HK-2 (cell line): ENCODE results near the gene NEU1.
"Not testable (repeated sequence)": the region's sequence is repeated elsewhere in the genome, so short reads cannot be mapped to it uniquely, and the experiment has no call there.

Experiments used
- DNase-seq: peaks from one replicate; pipeline ENCODE4 v3.0.0-alpha.2; 2018; ENCODE audit not compliant: unreplicated experiment

NEU1 gene

DNA sequence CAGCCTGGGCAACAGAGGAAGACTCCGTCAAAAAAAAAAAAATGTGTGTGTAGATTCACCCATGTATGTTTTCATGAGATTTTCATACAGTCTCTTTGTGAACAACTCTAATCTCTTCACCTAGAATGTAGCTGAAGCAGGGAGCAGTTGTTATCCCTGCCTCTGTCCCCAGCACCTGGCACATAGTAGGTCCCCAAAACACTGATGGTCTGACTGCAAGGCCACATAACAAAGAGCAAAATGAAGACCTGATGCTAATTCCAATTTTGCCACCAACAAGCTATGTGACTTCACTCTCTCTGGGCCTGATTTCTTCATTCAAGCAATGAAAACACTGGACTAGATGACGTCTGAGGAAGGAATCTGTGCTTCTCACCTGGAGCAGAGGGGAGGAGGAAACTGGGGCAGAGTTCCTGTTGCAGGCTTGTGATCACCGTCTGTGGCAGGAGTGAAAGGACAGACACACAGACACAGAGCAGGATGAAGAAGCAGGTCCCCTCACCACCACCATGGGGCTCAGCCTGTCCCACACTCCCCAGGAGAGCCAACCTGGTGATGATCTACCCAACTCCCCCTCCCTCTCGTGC, 11.6 kb upstream of the NEU1 start:
- DNase-seq, result no peak

DNA sequence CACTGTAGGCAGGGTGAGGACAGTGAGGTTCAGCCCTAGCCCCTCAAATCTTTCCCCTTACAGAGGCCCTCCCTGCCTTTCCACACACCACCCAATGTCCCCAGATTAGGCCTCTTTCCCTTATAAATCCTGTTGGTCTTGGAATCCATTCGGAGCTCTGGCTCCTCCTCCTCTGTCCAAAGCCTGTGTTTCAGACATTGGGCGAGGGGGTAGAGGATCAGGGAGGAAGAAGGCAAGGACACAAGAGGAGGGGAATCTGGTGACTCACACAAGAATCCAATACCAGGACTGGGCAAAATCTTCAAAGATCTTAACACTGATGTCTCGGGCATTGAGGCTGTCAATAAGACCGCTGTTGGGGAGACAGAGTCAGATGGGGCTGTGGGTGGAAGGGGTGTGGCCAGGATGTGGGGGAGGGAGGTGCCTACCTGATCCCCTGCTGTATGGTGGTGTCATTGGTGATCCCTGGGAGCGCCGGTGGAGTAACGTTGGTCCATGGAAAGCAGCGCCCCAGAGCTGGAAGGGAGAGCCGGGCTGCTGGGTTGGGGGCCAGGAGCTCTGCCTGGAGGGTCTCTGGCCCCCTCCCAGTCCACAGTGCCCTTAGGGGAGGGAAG, 8.5 kb upstream of the NEU1 start:
- no peak for DNase-seq

DNA sequence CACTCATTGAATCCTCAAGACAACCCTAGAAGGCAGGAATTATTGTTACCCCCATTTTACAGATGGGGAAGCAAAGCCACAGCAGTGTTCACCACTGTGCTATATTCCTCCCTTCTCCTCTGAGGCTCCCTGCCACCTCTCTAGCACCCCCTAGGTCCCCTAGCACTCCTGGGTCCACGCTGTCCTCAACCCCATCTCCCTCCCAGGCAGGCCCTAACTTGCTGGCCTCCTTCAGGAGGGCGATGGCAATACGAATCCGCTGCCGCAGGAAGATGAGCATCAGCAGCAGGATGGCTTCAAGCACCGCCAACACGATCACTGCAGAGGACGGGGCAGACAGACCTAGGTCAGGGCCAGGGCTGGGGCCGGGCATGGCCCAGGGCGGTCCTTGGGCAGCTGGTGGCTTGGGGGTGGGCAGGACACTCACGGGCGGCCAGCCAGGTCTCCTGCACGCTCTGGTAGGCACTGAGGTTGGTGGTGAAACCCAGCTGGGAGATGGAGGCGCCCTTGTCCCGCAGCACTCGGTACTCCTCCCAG, 7.8 kb upstream of the NEU1 start:
- DNase-seq, result no peak

DNA sequence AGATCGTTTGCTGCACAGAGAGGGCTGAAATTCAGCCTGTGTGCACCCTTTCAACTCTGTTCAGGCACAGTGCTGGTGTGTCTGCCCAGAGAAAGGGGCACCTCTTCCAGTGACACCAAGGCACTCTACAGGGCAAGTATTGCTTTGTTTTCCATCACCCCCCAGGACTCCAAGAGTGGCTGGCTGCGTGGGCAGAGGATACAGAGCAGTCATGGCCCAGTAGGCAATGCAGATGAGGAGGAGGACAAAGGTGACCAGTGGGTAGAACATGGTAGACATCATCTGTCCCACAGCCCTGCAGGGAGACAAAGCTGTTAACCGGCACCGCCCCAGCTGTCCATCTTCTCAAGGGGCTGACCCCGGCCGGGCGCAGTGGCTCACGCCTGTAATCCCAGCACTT, 6.7 kb upstream of the NEU1 start:
- no peak for DNase-seq

DNA sequence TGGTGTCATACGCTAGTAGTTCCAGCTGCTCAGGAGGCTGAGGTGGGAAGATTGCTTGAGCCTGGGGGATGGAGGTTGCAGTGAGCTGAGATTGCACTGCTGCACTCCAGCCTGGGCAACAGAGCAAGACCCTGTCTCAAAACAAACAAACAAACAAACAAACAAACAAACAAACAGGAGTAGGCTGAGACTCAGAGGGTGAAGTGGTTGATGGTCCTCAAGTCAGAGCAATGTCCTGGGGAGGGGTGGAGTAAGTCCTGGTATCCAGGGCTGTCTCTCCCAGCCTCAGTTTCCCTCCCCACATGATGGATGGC, 6.0 kb upstream of the NEU1 start:
- DNase-seq, result not testable (repeated sequence)

DNA sequence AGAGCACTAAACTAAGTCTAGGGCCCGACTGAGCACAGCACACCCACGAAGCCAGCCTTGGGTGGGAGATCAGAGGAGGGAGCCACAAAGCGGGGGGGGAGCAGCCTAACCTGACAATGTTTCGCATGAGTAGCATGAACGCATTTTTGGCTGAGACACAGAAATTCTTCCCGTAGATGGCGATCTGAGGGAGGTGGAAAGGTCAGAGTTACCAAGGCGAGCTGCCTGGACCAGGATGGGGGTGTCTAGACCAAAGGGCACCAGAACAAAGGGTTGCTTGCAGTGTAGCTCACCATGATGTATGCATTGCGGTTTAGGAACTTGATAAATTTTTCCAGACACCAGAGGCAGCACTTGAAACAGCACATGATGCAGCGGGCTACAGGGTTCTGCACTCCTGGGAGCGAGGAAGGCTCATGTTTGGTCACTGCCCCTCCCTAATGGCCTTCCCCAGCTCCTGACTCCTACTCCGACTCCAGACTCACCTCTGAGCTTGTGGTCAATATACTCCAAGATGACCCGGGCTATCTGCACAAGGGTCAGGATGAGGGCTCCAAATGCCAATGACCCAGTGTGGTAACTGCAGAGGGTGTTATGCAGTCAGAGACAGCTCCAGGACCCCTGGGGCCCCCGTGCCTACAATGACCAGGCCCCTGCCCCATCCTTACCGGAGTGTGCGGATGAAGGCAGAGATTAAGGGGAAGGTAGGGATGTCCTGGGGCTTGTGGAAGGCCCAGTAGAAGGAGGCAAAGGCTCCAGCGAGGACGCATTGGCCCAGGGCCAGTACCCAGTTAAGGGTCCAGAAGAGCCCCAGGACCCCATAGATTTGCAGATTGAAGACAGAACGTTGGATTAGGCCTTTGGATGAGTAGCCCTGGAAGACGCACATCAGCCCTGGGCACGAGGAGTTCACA, 2.8 kb upstream of the NEU1 start:
- DNase-seq, result no peak

DNA sequence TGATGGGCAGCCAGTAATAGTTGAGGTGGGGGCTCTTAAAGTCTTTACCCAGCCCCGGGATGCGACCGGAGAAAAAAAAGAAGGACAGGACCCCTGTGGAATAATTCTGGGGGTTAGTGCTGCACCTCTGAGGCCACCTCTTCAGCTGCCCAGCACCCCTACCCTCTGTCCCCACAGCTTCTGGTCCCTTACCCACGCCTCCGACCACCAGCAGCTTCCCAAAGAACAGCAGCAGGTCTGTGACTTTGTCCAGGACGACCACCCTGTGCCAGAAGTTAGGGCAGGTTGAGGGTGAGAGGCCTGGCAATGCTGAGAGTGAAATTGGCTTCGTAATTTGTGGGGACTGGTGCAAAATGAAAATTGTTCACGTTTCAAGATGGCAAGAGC, 2.2 kb upstream of the NEU1 start:
- no peak for DNase-seq

DNA sequence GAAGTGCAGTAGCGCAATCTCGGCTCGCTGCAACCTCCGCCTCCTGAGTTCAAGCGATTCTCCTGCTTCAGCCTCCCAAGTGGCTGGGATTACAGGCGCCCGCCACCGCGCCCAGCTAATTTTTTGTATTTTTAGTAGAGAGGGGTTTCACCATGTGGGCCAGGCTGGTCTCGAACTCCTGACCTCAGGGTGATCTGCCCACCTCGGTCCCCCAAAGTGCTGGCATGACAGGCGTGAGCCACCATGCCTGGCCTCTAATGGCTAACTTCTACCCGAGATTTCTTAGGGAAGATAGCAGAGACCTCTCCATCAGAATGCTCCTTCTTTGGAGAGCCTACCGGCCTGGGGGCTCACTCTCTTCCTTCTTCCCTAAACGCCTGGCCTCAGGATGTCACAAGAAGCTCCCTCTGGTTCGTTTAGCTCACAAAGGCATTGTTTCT, 1.5 kb upstream of the NEU1 start:
- DNase-seq, result not testable (repeated sequence)

DNA sequence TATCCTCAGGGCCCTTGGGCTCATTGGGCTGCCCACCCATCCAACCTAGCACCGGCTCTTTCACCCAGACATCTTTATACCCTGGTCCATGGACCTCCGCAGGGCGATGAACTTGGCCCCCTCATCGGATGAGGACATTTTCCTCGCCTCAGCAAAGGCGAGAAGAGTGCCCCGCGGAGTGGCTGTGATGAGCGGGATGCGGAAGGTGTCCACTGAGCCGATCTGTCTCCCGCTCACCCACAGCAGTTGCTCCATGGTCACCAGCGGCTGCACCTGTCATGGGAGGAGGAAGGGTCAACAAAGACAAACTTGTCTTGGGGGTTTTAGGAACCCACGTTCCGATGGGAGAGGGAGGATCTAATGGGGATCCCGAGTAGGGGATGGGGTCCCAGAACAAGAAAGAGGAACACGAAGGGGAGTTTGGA, 690 bp downstream of the NEU1 start:
- DNase-seq, result no peak

DNA sequence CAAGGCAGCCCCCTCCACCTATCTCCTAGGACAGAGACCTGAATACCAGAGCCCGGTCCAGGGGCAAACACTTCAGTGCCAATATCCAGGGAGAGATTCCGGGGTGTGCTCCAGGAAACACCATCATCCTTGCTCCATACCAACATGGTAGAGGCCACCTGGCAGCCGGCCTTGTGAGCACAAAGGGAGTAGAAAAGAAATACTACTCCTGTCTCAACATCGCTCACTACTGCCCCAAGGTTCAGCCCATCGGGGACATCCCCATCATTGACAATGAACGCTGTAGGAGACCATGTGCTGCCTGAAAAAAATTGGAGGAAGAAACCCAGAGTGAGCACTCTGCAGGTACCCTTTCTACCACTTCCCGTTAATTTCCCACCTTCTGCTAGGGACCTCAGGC, 1.5 kb downstream of the NEU1 start:
- no peak for DNase-seq

DNA sequence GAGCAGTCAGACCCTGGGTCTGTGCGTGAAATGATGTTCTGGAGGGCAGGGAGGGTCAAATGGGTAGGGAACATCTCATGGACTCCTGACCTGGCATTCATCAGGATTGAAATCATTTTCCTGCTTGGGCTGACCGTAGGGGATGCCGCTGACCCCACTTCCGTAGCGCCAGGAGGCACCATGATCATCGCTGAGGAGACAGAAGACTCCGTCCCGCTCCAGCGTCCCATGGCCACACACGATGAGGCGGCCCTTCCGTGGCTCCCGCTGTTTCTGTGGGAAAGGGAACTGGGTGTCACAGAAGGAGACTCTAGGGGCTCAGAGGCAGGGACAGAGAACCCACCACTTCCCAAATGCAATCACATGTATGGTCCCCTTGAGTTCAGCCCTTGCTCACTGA, 2.3 kb downstream of the NEU1 start:
- DNase-seq, result no peak

DNA sequence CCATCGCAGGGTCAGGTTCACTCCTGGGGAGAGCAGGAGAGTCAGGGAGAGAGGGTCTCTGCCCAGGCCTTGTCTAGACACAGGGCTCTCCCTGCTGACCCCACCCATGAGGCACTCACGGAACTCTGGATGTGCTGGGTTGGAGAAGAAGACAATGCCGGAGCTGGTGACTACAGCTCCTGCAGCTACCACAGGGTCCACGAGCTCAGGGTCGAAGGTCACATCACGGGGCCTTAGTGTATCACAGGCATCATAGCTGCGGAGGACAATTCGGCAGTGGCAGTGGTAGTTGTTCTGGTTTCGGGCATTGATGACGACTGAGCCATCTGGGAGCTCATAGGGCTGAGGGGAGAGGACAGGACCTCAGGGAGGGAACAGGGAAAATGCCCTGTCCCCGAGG, 2.7 kb downstream of the NEU1 start:
- no peak for DNase-seq

DNA sequence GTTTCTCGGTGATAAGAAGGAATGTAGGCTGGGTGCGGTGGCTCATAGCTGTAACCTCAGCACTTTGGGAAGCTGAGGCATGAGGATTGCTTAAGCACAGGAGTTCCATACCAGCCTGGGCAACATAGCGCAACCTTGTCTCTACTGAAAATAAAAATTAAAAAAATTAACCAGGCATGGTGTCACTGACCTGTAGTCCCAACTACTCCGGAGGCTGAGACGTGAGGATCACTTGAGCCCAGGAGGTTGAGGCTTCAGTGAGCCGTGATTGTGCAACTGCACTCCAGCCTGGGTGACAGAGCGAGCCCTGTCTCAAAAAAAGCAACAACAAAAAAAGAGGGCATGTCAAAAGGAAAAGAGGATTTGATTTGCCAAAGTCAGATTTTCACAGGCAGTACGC, 3.9 kb downstream of the NEU1 start:
- DNase-seq, result no peak

DNA sequence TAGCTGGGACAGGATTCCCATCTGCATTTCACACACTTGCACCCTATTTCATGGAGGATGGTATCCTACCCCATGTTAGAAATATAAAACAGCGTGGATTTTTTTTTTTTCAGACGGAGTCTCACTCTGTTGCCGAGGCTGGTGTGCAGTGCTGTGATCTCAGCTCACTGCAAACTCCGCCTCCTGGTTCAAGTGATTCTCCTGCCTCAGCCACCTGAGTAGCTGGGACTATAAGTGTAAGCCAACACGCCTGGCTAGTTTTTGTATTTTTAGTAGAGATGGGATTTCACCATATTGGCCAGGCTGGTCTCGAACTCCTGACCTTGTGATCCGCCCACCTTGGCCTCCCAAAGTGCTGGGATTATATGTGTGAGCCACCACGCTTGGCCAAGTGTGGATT, 4.8 kb downstream of the NEU1 start:
- not testable (repeated sequence) for DNase-seq

DNA sequence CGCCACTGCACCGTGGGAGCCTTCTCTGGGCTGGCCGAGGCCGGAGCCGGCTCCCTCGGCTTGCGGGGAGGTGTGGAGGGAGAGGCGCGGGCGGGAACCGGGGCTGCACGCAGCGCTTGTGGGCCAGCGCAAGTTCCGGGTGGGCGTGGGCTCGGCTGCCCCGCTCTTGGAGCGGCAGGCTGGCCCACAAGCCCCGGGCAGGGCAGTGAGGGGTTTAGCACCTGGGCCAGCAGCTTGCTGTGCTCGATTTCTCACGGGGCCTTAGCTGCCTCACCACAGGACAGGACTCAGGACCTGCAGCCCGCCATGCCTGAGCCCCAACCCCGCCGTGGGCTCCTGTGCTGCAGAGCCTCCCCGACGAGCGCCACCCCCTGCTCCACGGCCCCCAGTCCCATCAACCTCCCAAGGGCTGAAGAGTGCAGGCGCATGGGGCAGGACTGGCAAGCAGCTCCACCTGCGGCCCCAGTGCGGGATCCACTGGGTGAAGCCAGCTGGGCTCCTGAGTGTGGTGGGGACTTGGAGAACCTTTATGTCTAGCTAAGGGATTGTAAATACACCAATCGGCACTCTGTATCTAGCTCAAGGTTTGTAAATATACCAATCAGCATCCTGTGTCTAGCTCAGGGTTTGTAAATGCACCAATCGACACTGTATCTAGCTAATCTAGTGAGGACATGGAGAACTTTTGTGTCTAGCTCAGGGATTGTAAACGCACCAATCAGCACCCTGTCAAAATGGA, 10.5 kb downstream of the NEU1 start:
- not testable (repeated sequence) for DNase-seq

DNA sequence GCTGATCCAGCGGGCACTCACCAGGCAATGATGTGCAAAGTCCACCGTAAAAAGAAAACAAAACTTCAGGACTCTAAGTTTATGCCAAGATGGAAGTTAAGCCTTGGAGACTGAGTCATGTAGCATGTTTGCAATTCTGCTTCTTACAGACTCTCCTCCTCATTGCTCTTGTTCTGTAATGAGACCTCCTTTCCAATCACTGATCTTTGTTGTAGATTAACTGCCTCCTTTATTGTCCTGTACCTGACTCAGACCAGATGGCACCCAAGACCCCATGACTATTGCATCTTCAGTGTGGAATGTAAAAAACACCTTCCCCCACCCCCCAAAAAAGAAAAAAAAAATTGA, 11.2 kb downstream of the NEU1 start:
- DNase-seq, result no peak

DNA sequence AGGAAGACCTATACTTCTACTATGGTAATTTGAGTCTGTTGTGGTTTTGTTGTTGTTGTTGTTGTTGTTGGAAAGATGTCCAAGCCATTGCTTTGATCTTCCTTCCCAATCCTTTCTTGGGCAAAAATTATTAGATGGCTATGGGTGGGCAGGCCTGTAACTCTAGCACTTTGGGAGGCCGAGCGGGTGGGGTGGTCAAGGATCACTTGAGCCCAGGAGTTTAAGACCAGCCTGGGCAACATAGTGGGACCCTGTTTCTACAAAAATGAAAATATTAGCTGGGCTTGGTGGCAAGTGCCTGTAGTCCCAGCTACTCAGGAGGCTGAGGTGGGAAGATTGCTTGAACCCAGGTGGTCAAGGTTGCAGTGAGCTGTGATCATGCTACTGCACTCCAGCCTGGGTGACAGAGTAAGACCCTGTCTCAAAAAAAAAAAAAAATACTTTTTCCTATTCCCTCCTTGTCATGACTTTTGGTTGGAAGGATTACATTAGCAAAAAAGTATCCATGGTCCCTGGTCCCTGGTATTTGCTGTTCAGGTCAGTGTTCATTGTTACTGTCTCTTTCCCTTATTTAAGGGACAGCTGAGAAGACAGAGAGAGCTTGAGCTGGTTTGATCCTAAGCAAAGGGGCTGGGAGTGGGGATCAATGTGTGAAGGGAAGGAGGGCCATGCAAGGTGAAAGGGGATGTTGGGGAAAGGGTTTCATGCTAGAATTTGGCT, 11.7 kb downstream of the NEU1 start:
- DNase-seq, result no peak

DNA sequence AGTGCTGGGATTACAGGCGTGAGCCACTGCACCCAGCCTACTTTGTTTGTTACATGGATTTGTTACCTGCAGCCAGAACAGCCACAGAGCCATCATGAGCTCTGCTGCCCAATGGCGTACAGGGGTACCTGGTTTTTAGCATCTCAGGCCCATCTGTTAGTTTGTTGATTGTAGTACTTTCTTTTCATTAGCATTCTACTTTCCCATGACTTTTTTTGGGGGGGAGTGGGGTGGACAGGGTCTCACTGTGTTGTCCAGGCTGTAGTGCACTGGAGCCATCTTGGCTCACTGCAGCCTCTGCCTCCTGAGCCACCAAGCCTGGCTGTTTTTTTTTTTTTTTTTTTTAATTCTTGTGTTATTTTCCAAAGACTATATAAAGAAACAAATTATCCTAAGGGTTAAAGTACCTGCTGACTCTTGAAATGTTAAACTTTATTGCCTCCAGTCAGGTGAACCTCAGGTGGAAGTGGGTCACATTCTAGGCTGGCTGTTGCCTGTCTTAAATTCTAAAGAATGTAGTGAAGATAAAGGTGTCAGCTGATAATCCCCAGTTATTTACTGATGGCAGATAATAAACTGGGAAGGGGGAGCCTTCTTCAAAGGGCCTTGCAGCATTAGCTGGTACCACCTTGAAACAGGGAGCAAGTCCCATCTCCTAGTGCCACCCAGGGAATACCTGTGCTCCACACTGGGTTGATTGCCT, 15.2 kb downstream of the NEU1 start:
- no peak for DNase-seq

DNA sequence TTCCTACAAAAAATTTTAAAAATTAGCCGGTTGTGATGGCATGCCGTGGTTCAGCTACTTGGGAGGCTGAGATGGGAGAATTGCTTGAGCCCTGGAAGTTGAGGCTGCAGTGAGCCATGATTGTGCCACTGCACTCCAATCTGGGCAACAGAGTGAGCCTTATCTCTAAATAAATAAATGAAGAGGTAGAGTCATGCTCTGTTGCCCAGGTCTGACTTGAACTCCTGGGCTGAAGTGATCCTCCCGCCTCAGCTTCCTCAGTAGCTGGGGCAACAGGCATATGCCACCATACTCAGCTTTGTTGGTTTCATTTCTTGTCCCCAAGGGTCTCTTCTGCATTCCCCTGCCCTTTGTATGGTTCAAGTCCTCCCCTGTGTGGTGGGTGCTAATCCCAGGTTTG, 18.1 kb downstream of the NEU1 start:
- DNase-seq, result no peak

DNA sequence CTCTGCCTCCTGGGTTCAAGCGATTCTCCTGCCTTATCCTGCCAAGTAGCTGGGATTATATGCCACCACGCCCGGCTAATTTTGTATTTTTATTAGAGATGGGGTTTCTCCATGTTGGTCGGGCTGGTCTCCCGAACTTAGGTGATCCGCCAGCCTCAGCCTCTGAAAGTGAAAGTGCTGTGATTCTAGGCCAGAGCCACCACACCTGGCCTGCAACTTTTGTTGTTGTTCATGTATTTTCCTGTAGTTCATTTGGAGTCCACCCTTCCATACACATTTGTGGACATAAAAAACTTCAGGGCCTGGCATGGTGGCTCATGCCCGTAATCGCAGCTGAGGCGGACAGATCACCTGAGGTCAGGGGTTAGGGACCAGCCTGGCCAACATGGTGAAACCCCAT, 20.6 kb downstream of the NEU1 start:
- no peak for DNase-seq

DNA sequence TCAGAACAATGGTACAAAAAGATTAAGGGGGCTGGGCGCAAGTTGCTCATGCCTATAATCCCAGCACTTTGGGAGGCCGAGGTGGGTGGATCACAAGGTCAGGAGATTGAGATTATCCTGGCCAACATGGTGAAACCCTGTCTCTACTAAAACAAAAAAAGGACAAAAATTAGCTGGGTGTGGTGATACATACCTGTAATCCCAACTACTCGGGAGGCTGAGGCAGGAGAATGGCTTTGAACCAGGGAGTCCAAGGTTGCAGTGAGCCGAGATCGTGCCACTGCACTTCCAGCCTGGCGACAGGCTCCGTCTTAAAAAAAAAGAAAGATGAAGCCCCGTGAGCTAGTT, 22.9 kb downstream of the NEU1 start:
- DNase-seq, result not testable (repeated sequence)
